Hypothalamus (tissue), 51 donors: ENCODE data around the gene KCNK7.

Experiments used
- DNase-seq, 51 donors: peaks; one replicate each; lab custom pipeline; 2025; lab: John Stamatoyannopoulos, UW

The KCNK7 gene

GRCh38 chr11:65590240-65590738 lies 5.3 kb downstream of the KCNK7 start:
- peak in 3 of 51 donors; percentile 18 to 29 (median 23) for DNase-seq

GRCh38 chr11:65589444-65590239 lies 6.0 kb downstream of the KCNK7 start:
- no peak for DNase-seq

- peak in 4 of 51 donors; percentile 11 to 43 (median 23) for DNase-seq
These were observed 7.2 kb downstream of the KCNK7 start for GRCh38 chr11:65588199-65589054.

DNA sequence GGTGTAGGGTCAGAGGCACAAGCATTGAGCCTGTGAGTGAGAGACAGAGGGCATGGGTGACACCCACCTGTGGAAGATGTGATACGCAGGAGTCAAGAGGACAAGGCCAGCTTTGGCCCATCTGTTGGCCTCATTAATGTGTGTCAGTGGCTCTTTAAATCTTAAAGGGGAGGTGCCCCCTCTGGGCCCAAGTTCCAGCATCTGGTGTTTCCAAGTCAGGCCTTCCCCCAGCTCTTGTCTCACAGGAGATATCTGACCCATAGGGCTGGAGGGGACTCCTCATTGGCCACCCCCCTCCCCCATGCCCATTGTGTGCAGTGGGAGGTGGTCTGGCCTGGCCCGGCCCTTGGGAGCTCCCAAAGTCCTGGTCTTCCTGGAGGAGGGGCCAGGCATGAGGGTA lies 8.9 kb downstream of the KCNK7 start:
- no peak for DNase-seq

DNA sequence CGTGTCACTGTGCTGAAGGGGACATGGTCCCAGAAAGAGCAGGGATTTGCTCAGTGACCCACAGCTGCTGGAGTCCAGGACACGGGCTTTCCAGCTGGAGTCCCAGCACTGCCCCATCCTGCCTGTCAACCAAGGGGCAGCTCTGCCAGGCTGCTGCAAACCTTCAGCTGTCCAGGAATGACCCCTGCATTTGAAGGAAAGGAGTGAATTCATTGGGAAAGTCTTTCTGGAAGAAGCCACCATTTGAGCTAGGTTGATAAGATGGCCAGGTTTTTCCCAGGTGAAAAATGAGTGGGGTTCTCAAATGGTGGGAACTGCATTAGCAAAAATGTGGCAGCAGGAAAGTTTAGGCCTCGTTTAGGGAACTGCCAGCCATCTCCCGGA lies 9.4 kb downstream of the KCNK7 start:
- DNase-seq: no peak

GRCh38 chr11:65585396-65586246 lies 10.0 kb downstream of the KCNK7 start:
- DNase-seq: no peak

- DNase-seq: peak in 19 of 51 donors; percentile 9 to 67 (median 28)
These were observed 10.9 kb downstream of the KCNK7 start for GRCh38 chr11:65584723-65585171.

- DNase-seq: no peak
These were observed 11.5 kb downstream of the KCNK7 start for GRCh38 chr11:65584106-65584505.

GRCh38 chr11:65583589-65583988 lies 12.0 kb downstream of the KCNK7 start:
- DNase-seq: no peak

- DNase-seq: no peak
These were observed 13.7 kb downstream of the KCNK7 start for GRCh38 chr11:65581928-65582327.

- no peak for DNase-seq
These were observed 14.8 kb downstream of the KCNK7 start for GRCh38 chr11:65580756-65581155.

DNA sequence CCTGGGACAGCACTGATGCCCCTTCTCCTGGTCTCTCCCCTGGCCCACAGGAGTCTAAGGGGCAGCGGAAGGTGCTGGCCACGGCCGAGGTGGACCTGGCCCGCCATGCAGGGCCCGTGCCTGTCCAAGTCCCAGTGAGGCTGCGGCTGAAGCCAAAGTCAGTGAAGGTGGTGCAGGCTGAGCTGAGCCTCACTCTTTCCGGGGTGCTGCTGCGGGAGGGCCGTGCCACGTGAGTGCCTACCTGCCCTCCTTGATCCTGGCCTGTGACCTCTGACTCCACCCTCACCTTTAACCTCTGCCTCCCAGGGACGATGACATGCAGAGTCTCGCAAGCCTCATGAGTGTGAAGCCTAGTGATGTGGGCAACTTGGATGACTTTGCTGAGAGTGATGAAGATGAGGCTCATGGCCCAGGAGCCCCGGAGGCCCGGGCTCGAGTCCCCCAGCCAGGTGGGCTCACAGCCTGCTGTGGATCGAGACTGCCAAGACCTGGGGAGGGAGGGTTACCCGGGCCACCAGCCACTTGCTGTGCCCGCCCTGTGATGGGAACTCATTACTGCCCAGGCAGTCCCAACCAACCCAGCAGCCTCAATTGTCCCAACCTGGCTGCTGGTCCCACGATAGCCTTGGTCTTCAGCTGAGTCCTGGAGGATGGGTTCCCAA lies 15.4 kb downstream of the KCNK7 start:
- no peak for DNase-seq

- DNase-seq: no peak
These were observed 16.3 kb downstream of the KCNK7 start for GRCh38 chr11:65579291-65579690.

DNA sequence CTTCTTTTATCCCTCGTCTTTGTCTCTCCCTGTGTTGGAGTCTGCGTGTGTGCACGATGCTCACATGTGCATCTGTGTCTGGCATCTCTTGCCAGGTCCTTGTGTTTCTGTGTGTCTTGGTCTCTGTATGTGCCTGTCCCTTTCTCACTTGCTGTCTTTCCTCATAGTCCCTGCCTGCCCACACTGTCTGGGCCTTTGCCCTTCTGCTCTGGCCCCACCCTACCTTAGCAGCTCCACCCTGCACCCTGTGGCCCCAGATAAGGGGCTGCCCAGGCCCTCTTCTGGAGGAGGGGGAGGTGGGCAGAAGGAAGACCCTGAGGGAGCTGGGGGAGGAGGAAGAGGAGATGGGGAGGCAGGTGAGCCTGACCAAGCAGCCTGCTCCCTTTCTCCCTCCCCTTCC lies 16.9 kb downstream of the KCNK7 start:
- no peak for DNase-seq

DNA sequence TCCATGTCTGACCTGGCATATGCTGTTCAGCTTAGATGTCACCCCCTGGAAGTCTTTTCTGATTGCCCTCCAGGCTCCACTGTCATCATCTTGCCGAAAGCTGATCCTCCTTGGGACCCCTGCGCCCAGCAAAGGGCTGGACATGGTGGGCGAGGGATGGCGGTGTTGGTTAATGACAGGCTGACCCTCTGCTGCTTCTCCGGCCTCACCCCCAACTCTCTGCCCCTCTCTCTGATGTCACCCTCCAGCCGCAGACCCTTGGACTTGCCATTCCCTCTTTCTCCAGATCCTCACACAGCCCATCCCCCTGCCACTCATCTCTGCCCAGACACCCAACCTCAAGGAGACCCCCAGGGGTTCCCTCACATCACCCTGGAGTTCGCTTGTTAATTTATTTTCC lies 17.5 kb downstream of the KCNK7 start:
- DNase-seq: no peak

DNA sequence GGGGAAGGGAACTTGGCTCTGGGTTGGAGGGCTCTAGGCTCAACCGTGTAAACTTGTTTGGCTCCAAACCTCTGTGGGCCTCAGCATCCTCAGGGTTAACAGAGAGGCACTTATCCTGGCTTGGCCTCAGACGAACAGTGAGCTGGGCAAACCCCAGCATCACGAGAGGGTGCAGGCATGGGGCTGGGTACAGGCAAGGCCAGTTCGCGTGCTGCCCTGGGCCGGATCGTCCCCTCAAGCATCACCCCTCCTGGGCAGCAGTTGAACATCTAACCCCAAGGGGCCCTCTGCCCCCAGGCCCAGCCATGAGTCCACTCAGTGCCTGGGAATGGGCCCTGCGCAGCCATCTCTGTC lies 17.9 kb downstream of the KCNK7 start:
- DNase-seq: no peak

DNA sequence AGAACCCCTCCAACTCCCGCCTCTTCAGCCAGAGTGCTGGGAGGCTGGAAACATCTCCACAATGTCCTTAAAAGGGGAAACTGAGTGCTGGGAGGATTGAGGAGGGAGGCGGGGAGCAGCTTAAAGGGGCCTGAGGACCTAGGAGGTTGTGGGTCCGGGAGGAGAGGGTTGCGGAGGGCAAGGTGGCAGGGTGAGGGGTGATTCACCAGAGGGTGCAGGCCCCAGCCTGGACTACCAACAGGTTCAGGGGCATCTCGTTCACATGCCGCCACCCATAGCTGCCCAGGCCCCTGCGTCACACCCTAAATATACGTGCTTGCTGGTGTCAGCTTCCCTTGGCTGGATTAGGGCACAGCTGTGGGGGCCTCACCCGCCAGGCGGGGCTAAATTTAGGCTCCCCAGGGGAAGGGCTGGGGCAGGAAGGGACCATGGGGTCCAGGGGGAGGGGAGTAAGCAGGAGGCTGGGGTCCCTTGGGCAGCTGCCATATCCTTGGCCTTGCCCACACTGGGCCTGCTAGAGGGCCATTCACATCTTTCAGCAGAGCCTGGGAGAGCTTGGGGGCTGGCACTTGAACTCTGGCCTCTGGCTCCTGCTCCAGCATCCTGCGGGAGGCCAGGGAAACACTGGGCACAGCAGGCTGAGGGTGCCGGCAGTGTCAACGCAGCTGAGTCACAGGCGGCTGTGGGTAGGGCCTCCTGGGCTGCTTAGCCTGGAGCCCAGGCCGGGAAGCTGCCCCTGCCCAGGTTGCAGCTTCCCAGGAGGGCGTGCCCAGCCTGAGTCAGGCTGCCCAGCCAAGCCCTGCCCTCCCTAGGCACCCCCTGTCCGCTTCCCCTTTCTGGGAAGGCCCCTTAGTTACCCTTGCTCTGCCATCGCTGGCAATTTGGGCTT lies 18.5 kb downstream of the KCNK7 start:
- peak in 5 of 51 donors; percentile 12 to 54 (median 17) for DNase-seq

DNA sequence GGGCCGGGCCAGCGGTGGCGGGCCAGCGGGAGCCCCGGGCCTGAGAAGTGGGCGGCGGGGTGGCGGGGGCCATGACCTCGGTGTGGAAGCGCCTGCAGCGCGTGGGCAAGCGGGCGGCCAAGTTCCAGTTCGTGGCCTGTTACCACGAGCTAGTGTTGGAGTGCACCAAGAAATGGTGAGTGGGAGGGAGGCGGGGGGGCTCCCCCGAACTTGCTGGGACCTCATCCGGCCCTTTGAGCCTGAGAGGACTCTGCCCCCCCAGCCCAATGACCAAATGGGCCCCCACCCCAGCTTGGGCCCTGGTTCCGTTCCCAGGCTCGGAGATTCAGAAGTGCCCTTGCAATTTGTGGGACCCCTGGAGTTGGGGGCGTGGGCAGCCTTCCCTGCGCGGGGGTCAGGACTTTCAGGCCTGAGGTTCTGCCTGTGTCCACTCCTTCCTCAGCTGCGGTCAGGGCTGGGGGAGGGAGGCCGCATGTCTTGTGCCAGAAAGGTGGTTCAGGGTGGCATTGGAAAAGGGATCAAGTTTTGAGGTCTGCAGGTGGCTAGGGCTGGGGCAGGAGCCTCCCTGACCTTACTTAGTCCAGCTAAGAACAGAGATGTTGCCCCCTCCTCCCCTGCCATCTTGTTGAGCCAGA lies 19.3 kb downstream of the KCNK7 start:
- no peak for DNase-seq
